ENCODE results near the gene NLK. TPM values are rescaled to one million over a fixed set of nuclear protein-coding genes. Genes with fewer than 3 reads are reported as not detected.
"Not testable (repeated sequence)": the region's sequence is repeated elsewhere in the genome, so short reads cannot be mapped to it uniquely, and the experiment has no call there.

Gene NLK
- total and polyA plus RNA-seq, 5 donors = 11.7 to 28.1 (median 21.9) TPM

- peak; percentile 51 to 55 for ATAC-seq
- intact Hi-C loops (cut with DNase I) = no loop called here
- Histone ChIP-seq H3K4me3 (ENCODE audit: low read length) (no peak overlapping the region), H3K27me3 (ENCODE audit: control insufficient read depth, insufficient read depth) (no peaks in the 10 kb centered on the region), H3K4me1 (ENCODE audit: control insufficient read depth, insufficient read depth, low read length) (no peaks in the 10 kb centered on the region), H3K9me3 (ENCODE audit: control insufficient read depth, low read length) (no peaks in the 10 kb centered on the region), H3K27ac (ENCODE audit: low read length) (no peak overlapping the region)
- 7% methylated on average over 2 of the region's 2 CpGs for WGBS
- DNase-seq = peak in 2 of 3 donors; percentile 48 to 63
Observed at GRCh38 chr17:28008513-28008912, 34.0 kb upstream of the NLK start.

- 63% methylated on average over 2 of the region's 2 CpGs for WGBS
- DNase-seq (no peak), ATAC-seq (no peak)
- no peak overlapping the region for H3K4me3 ChIP-seq (ENCODE audit: low read length)
- no peaks in the 10 kb centered on the region for H3K27me3 ChIP-seq (ENCODE audit: control insufficient read depth, insufficient read depth)
- H3K9me3 ChIP-seq (ENCODE audit: control insufficient read depth, low read length) = no peaks in the 10 kb centered on the region
- no peaks in the 10 kb centered on the region for H3K4me1 ChIP-seq (ENCODE audit: control insufficient read depth, insufficient read depth, low read length)
- intact Hi-C loops (cut with DNase I) = no loop called here
- no peak overlapping the region for H3K27ac ChIP-seq (ENCODE audit: low read length)
Observed at GRCh38 chr17:28010406-28010805, 32.1 kb upstream of the NLK start.

GRCh38 chr17:28018439-28019070 lies 23.9 kb upstream of the NLK start:
- intact Hi-C loops (cut with DNase I) = no loop called here
- H3K27me3 ChIP-seq (ENCODE audit: control insufficient read depth, insufficient read depth) = no peaks in the 10 kb centered on the region
- H3K9me3 ChIP-seq (ENCODE audit: control insufficient read depth, low read length) = no peaks in the 10 kb centered on the region
- WGBS = 55% methylated on average over 4 of the region's 4 CpGs
- no peak overlapping the region for H3K27ac ChIP-seq (ENCODE audit: low read length)
- no peak overlapping the region for H3K4me3 ChIP-seq (ENCODE audit: low read length)
- H3K4me1 ChIP-seq (ENCODE audit: control insufficient read depth, insufficient read depth, low read length) = no peaks in the 10 kb centered on the region
- peak in 1 of 2 donors; percentile 86 for ATAC-seq
- DNase-seq = peak; percentile 46 to 73 (median 53)

GRCh38 chr17:28020515-28020914 lies 22.0 kb upstream of the NLK start:
- H3K27me3 ChIP-seq (ENCODE audit: control insufficient read depth, insufficient read depth) = no peaks in the 10 kb centered on the region
- no peak overlapping the region for H3K27ac ChIP-seq (ENCODE audit: low read length)
- DNase-seq (no peak), ATAC-seq (no peak)
- no peaks in the 10 kb centered on the region for H3K4me1 ChIP-seq (ENCODE audit: control insufficient read depth, insufficient read depth, low read length)
- WGBS = 48% methylated on average over 1 of the region's 1 CpG
- intact Hi-C loops (cut with DNase I) = no loop called here
- H3K9me3 ChIP-seq (ENCODE audit: control insufficient read depth, low read length) = no peaks in the 10 kb centered on the region
- H3K4me3 ChIP-seq (ENCODE audit: low read length) = no peak overlapping the region

GRCh38 chr17:28029044-28029443 lies 13.4 kb upstream of the NLK start:
- no peaks in the 10 kb centered on the region for H3K27me3 ChIP-seq (ENCODE audit: control insufficient read depth, insufficient read depth)
- intact Hi-C loops (cut with DNase I) = no loop called here
- H3K27ac ChIP-seq (ENCODE audit: low read length) = no peak overlapping the region
- no peaks in the 10 kb centered on the region for H3K9me3 ChIP-seq (ENCODE audit: control insufficient read depth, low read length)
- ATAC-seq (no peak), DNase-seq (no peak)
- WGBS = 78% methylated on average over 1 of the region's 1 CpG
- no peaks in the 10 kb centered on the region for H3K4me1 ChIP-seq (ENCODE audit: control insufficient read depth, insufficient read depth, low read length)
- no peak overlapping the region for H3K4me3 ChIP-seq (ENCODE audit: low read length)

GRCh38 chr17:28030386-28030785 lies 12.1 kb upstream of the NLK start:
- intact Hi-C loops (cut with DNase I) = no loop called here
- DNase-seq = no peak
- Histone ChIP-seq H3K4me1 (ENCODE audit: control insufficient read depth, insufficient read depth, low read length) (no peaks in the 10 kb centered on the region), H3K4me3 (ENCODE audit: low read length) (no peak overlapping the region), H3K9me3 (ENCODE audit: control insufficient read depth, low read length) (no peaks in the 10 kb centered on the region), H3K27ac (ENCODE audit: low read length) (no peak overlapping the region), H3K27me3 (ENCODE audit: control insufficient read depth, insufficient read depth) (no peaks in the 10 kb centered on the region)
- 81% methylated on average over 3 of the region's 3 CpGs for WGBS
- no peak for ATAC-seq

- Histone ChIP-seq H3K4me1 (ENCODE audit: control insufficient read depth, insufficient read depth, low read length) (no peaks in the 10 kb centered on the region), H3K27me3 (ENCODE audit: control insufficient read depth, insufficient read depth) (no peaks in the 10 kb centered on the region), H3K4me3 (ENCODE audit: low read length) (no peak overlapping the region), H3K27ac (ENCODE audit: low read length) (no peak overlapping the region), H3K9me3 (ENCODE audit: control insufficient read depth, low read length) (no peaks in the 10 kb centered on the region)
- ATAC-seq (no peak), DNase-seq (no peak)
- WGBS = 85% methylated on average over 6 of the region's 6 CpGs
- intact Hi-C loops (cut with DNase I) = no loop called here
Observed at GRCh38 chr17:28031174-28031573, 11.3 kb upstream of the NLK start.

GRCh38 chr17:28033972-28034714 lies 8.3 kb upstream of the NLK start:
- H3K9me3 ChIP-seq (ENCODE audit: control insufficient read depth, low read length) = no peaks in the 10 kb centered on the region
- 44% methylated on average over 8 of the region's 8 CpGs for WGBS
- H3K27ac ChIP-seq (ENCODE audit: low read length) = no peak overlapping the region
- H3K4me3 ChIP-seq (ENCODE audit: low read length) = no peak overlapping the region
- no peaks in the 10 kb centered on the region for H3K27me3 ChIP-seq (ENCODE audit: control insufficient read depth, insufficient read depth)
- DNase-seq (no peak), ATAC-seq (peak; percentile 75 to 89)
- intact Hi-C loops (cut with DNase I) = no loop called here
- H3K4me1 ChIP-seq (ENCODE audit: control insufficient read depth, insufficient read depth, low read length) = no peaks in the 10 kb centered on the region

GRCh38 chr17:28035452-28035851 lies 7.0 kb upstream of the NLK start:
- H3K27me3 ChIP-seq (ENCODE audit: control insufficient read depth, insufficient read depth); H3K4me3 ChIP-seq (ENCODE audit: low read length); DNase-seq; intact Hi-C loops (cut with DNase I); ATAC-seq; H3K27ac ChIP-seq (ENCODE audit: low read length); H3K4me1 ChIP-seq (ENCODE audit: control insufficient read depth, insufficient read depth, low read length); H3K9me3 ChIP-seq (ENCODE audit: control insufficient read depth, low read length): not testable (repeated sequence)
- 92% methylated on average over 4 of the region's 4 CpGs for WGBS

GRCh38 chr17:28035884-28036283 lies 6.6 kb upstream of the NLK start:
- DNase-seq; ATAC-seq; H3K9me3 ChIP-seq (ENCODE audit: control insufficient read depth, low read length); H3K4me1 ChIP-seq (ENCODE audit: control insufficient read depth, insufficient read depth, low read length); H3K27ac ChIP-seq (ENCODE audit: low read length); intact Hi-C loops (cut with DNase I); H3K27me3 ChIP-seq (ENCODE audit: control insufficient read depth, insufficient read depth); H3K4me3 ChIP-seq (ENCODE audit: low read length): not testable (repeated sequence)
- 91% methylated on average over 2 of the region's 2 CpGs for WGBS

- no peak for DNase-seq
- intact Hi-C loops (cut with DNase I) = no loop called here
Observed at GRCh38 chr17:28038802-28039201, 3.7 kb upstream of the NLK start.

More at GRCh38 chr17:28038802-28039201, 3.7 kb upstream of the NLK start:
- Histone ChIP-seq H3K9me3 (ENCODE audit: control insufficient read depth, low read length) (no peaks in the 10 kb centered on the region), H3K4me3 (ENCODE audit: low read length) (no peak overlapping the region), H3K27ac (ENCODE audit: low read length) (no peak overlapping the region), H3K27me3 (ENCODE audit: control insufficient read depth, insufficient read depth) (no peaks in the 10 kb centered on the region), H3K4me1 (ENCODE audit: control insufficient read depth, insufficient read depth, low read length) (peaks cover 6% of the 10 kb centered on the region)
- 29% methylated on average over 1 of the region's 1 CpG for WGBS
- no peak for ATAC-seq

Data from right cardiac atrium (tissue), 5 donors.